GM18508 (cell line): ENCODE data around the gene NKX3-2.
"Not testable (repeated sequence)": the region's sequence is repeated elsewhere in the genome, so short reads cannot be mapped to it uniquely, and the experiment has no call there.

Source experiments
- ATAC-seq: cut with Tn5 transposase; IDR thresholded peaks from one replicate; pipeline ENCODE4 v1.9.1; 2021; ENCODE audit warnings: moderate number of reproducible peaks; ENCODE audit not compliant: insufficient read depth, unreplicated experiment

NKX3-2 gene

DNA sequence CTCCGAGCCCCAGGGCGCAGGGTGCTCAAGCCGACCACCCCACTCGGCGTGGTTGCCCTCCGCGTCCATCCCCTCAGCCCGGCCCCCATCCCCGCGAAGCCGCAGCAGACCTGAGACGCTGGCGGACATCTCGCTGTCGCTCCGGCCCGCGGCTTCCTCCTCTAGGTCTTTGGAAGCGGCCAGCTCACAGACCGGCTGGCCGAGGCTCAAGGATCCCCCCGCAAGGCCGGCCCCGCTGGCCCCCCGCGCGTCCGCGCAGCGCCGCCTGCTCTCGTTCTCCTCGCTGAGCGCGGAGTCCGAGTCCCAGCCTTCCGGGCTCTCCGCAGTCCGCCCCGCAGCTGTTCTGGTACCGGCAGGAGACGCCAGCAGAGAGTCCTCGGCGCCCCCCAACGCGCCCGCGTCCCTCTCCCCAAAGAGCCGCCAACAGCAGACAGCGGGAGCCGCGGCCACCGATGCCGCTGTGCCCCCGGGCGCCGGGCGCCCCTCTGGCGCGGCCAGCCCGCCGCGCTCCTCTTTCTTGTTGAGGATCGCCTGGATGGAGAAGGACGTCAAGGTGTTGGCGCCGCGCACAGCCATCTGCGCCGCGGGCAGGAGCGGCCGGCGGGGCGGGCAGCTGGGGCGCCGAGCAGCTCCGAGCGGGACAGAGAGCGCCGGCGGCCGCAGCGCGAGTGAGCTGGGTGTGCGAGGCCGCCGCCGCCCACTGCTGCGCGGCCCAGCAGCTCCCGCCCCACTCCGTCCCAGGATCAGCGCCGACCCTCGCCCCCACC, at the start of gene NKX3-2:
Gene NKX3-2 (minus strand): TSS at position 670 of the 767 bp plus-strand sequence. CDS start 94 bp downstream, at position 576.
- ATAC-seq, result no peak

DNA sequence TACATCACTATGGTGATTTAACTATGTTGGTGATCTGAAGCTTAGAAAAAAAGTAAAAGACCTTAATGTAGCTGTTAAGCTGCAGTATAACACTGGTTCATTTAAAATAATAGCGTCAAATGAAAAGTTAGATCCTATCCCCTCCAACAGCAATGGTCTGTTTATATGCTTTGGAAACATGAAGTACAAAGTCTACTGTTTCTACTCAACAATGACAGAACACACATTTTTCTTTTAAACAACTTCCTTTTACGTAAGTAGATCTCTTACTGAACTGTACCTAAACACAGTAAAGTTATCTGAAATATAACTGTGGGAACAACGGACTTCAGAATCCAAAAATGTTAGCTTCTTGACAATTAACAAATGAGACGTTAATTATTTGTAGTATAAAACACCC, 47.9 kb upstream of the NKX3-2 start:
- ATAC-seq, result no peak

DNA sequence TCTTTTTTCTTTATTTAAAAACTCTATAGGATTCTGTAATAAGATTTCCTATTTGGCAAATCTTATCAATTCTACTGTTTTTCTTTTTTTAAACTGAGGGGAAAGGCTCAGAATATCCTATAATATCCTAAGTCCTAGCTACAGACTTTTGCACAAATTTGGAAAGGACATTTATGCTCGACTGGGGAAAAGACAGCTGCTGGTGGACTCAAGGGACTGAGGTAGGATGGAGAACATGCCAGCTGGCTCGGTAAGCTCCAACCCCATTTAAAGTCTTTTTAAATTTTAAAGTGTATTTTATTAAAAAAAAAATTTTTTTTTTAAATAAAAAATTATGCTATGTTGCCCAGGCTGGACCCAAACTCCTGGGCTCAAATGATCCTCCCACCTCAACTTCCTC, 46.5 kb upstream of the NKX3-2 start:
- ATAC-seq, result no peak

DNA sequence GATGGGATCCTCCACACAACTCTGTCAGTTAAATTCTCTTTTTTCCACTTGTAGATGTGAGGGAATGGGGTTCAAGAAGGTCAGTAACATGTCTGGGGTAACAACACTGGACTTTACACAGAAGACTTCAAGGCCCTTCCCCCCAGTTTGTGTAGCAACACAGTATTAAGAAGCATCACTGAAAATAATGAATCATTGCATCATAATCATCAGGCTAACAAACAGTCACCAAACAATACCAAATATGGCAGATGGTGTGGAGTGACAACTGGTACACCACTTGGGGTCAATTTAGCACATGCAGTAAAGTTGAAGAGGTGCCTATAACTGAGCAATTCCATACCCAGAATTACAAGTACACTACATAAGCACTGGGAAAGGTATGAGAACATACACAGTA, 44.6 kb upstream of the NKX3-2 start:
- ATAC-seq, result no peak

DNA sequence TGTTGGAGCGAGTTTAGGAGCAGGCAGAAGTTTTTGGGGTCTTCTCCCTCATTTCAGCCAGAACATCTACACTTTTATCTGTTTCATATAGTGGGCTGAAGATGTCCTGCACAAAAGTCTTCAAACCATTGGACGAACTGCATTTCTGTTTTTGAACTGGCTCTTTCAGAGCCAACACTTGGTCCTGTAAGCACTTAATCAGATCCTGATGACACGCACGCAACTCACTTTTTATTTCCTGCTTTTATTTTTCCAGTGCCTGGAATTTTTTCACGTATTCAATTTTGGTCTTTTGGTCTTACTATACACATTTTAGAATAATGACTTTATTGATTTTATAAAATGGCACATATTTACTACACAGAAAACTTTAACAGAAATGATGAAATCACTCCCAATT, 40.2 kb upstream of the NKX3-2 start:
- no peak for ATAC-seq

DNA sequence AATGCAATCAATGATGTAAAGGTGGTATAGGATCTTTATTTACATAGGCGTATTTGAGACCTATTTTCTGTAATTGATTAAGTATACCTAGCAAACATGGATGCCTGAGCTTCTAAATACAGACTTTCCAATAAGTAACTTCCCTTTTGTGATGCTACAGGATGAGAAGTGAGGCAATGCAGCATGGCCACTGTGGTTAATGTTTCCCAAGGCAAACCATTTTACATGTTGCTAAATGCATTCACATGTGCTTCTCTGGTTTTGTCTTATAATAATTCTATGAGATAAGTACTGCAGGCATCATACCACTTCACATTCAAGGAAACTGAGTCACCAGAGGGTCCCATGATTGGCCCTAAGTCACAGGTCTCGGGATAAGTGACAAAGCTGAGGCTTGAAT, 35.7 kb upstream of the NKX3-2 start:
- ATAC-seq, result no peak

DNA sequence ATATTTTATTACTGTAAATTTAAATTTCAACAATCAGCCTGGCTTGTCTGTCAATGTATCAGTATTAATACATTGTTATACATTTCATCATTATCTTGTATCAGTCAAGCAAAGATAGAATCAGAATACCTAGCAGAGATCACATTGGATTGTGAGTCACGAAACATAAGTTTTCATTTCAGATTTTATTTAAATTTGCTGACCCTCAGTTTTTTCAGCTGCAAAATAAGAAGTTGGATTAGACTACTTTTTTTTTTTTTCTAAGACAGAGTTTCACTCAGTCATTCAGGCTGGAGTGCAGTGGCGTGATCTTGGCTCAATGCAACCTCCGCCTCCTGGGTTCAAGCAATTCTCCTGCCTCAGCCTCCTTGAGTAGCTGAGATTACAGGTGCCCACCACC, 33.4 kb upstream of the NKX3-2 start:
- ATAC-seq, result no peak

DNA sequence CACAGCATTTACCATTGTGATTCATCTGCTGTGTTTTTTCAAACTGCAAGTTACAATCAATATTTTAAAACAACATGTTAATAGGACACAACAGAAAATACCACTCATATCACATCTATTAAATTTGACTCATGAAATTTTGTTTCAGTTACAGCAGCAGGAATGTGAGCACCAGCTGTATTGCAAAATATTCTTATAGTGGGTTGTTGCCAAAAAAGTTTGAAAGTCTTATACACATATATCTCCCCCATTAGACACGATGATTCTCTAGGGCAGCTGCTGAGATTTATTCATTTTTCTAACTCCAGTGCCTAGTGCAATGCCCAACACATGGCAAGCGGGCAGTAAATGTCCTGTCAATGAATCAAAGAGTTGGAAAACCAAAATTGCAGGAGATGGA, 26.6 kb upstream of the NKX3-2 start:
- ATAC-seq, result no peak

DNA sequence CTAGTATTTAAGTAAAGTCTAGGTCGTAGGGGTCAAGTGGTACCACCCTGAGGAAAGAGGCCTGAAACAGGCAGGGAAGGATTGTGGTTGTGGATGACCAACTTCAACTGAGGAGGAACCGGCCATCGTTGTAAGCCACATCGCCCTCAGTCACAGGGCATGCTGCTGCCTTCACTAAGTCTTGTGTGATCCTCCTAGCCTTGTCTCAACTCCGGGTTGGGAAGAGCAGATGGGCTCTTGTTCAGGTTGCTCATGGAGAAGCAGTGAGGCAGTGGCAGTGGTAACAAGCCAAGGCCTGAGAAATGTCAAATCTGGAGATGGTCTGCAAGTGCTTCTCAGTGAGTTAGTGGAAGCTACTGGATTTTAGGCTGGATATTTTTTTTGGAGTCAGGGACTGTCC, 22.8 kb upstream of the NKX3-2 start:
- ATAC-seq, result no peak

DNA sequence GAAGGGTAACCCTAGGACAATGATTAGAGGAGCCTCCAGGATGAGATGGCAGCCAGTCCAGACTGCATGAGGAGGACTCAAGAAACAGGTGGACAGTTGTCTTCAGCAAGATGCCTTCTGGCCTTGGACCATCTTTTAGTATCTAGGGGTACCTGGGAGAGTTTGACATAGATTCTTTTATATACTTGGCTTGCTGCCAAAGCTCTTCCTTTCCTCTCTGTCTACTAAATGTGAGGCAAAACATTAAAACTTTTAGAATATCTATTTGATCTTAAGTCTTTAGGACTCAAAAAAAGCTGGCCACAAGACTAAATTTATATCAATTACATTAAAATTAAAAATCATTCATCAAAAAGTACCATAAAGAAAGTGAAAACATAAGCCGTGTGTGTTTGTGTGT, 18.6 kb upstream of the NKX3-2 start:
- ATAC-seq, result no peak

DNA sequence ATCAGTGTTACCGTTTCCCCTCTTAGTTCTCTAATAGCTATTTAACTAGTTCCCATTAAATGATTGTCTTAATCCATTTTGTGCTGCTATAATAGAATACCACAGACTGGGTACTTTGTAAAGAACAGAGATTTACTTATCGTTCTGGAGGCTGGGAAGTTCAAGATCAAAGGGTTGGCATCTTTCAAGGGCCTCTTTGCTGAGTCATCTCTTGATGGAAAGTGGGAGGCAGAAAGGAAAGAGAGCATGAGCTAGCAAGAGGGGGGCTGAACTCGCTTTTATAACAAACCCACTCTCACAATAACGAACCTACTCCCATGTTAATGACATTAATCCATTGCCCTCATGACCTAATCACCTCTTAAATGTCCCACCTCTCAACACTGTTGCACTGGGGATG, 17.4 kb upstream of the NKX3-2 start:
- ATAC-seq, result no peak

DNA sequence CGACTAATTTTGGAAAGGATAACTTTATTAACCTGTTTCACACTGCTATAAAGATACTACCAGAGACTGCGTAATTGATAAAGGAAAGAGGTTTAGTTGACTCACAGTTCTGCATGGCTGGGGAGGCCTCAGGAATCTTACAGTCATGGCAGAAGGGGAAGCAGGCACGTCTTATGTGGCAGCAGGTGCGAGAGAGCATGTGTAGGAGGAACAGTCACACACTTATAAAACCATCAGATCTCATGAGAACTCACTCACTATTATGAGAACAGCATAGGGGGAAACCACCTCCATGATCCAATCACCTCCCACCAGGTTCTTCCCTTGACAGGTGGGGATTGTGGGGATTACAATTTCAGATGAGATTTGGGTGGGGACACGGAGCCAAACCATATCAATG, 15.8 kb upstream of the NKX3-2 start:
- not testable (repeated sequence) for ATAC-seq

DNA sequence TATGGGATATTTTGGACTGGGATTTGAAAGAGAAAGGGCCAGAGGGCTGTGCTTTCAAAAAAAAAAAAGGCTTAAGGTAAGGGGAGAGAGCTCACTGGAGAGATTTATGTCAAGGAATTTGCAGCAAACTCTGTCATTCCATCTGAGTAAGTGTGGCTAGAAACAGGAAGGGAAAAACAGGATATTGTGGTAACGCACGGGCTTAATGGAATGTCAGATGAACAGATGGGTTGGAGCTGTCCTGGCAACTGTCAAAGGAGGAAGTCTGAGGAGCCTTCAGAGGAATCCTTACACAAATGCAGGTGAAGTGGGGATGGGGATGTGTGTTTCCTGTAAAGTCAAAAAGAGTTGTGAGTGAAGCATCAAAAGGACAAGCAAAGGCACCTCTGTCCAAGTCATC, 15.1 kb upstream of the NKX3-2 start:
- ATAC-seq, result no peak

DNA sequence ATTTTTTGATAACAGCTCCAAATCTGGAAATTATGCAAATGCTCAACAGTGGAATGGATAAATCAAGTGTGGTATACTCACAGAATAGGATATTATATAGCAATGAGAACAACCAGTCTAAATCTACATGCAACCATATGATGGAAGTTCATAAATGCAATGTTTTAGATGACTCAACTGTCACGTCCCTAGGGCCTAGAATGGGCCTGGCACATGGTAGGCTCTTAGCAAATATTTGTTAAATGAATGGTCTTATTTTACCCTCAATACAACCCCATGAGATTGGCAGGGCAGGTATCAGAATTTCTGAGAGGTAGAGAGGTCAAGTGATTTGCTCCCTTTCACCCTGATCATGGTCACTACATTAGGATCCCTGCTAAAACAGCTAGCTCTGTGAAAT, 14.6 kb upstream of the NKX3-2 start:
- no peak for ATAC-seq

DNA sequence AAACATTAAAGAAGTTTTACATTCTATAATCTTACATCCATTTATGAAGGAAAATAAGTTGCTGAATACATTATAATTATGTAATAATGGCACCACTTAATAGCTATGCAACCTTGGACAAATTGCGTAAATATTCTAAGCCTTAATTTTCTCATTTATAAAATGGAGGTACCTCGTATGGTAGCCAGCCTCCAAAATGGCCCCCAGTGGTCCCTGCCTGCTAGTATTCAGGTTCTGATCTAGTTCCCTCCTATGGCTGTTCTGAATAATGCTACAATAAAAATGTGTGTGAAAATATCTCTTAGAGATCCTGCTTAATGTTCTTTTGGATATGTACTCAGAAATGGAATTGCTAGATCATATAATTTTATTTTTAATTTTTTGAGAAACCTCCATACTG, 11.0 kb upstream of the NKX3-2 start:
- no peak for ATAC-seq

DNA sequence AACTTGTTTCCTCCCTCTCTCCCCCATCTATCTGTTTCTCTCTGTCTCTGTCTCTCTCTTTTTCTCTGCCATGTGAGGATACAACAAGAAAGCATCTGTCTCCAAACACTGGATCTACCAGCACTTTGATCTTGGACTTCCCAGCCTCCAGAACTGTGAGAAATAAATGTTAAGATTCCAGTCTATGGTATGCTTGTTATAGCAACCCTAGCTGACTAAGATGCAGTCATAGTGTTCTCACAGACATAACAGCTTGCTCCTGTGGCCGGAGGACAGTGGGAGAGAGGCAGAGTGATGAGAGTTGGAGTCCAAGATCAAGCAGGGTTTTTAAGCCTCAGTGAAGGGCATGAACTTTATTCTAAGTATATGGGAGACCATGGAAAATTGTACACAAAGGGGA, 8.8 kb upstream of the NKX3-2 start:
- no peak for ATAC-seq

DNA sequence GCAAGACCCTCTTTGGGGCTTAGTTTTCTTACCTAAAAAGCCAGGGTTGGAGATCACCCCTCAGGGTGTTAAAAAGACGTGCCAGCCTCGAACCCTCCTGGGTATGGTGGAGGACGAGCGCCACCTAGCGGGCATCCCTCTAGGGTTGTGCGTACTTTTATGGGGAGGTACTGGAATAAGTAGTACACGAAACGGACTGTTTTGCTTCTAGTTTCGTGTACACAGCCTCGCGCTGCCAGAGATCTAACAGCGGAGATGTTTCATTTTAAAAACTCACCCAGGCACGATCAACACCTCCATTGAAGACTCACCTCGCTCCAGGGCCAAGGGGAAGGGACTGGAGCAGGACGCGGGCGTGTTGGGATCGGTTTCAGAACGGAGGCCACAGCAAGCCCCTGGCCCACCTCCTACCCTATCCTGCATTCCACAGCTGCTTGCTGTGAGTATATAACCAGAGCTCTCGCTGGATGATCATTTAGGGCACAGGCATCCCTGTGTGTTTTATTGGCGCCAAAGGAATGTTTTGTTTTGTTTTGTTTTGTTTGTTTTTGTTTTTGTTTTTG, 4.8 kb upstream of the NKX3-2 start:
- ATAC-seq, result peak; percentile 80

DNA sequence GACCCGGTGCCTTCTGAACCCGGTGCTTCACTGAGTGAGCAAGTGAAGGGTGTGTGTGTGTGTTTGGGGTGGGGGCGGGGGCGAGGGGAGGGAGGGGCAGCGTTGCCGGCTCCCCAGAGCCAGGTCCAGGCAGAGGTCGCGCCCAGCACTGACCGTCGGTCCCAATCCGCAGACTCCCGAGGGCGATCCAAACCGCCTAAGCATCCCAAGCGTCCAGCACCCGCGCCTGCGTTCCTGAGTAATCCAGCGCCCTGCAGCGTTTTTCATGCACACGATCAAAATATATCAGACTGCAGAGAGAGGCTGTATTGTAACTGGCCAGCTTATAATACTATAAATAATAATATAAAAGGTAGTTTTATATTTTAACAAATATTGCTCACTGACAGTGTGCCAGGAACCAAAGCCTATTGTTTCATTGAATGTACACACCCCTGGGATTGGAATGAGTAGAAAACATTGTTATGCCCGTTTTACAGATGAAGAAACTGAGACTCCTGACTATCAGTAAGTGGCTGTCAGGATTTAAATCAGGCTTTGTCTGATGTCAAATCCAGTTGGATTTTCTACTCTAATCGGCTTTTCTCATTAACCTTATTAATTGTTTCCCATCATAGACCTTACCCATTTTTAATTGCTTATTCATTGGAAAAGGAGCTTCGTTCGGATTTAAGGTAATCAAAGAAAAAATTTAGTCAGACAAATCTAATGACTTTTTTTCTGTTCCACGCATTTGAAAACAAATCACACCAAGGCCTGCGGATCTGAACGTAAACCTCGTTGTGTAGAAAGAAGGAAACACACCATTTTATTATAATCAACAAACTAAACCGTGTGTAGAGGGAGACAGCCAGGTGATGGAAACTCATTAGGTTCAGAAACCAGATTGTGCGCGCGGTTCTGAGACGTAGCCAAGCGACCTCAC, 4.0 kb upstream of the NKX3-2 start:
- ATAC-seq, result no peak

DNA sequence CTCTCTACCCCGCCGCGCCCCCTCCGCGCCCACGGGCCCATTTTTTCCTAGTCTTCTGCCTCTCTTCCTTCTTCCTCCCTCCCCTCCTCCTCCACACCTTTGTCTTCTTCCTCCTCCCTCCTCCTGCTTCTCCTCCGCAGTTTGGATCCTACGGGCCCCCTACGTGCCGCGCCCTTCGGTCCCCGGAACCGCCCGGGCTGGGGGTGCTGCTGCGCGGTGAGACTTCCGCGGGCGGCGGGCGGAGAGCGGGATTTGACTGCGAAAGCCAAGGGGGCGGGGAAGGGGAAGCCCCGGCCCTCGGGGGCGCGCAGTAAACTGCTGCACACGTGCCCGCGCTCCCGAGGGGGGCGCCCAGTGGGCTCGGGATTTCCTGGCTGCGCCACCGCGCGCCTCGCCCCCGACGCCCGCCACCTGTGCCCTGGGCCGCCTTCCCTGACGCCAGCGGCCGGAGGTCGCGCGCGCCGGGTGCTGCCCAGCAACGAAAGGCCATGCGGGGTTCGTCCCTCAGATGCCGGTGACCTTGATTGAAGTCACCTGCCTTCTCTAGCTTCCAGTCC, 3.3 kb upstream of the NKX3-2 start:
- no peak for ATAC-seq

DNA sequence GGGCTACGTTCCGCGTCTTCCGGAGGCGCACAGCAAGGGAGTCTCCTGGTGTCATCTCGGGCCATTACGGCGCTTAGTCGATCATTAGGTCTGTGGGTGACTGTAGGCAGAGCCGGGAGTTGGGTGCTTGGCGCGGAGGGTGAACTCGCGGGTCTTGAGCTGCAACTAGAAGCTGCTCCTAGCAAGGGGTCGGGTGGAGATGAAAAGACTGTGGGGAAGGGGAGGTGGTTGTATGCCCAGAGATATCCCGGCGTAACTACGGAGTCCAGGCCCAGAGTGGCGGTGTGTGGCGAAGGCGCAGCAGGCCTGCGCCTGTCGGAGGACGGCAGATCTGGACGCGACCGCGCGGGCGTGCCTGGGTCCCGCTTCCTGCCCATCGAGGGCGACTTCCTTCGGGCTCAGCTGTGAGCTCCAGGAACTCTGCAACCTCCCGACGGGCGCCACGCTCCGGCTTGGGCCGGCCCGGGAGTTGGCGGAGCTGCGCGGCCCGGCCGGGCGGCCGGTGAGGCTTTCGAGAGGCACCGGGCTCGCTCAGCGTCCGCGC, 2.7 kb upstream of the NKX3-2 start:
- no peak for ATAC-seq
